Epidermal melanocyte (primary cell): Measurements from ENCODE around the gene CGA.
"Not testable (repeated sequence)": the region's sequence is repeated elsewhere in the genome, so short reads cannot be mapped to it uniquely, and the experiment has no call there.

ENCODE experiments used
- DNase-seq: peaks from one replicate; pipeline ENCODE4 v3.0.0; 2011; ENCODE audit warnings: low spot score; ENCODE audit not compliant: insufficient read length

Gene CGA

GRCh38 chr6:87095087-87095509 is at the start of gene CGA:
Gene CGA (minus strand): TSS chr6:87095106. CDS start chr6:87088200, 6,906 bp downstream.
- no peak for DNase-seq

- DNase-seq = not testable (repeated sequence)
These were observed 45.0 kb upstream of the CGA start for GRCh38 chr6:87139927-87140326.

- peak; percentile 29 for DNase-seq
These were observed 44.3 kb upstream of the CGA start for GRCh38 chr6:87139236-87139635.

GRCh38 chr6:87136963-87137362 is 42.1 kb upstream of the CGA start:
- DNase-seq = no peak

GRCh38 chr6:87127737-87128136 is 32.8 kb upstream of the CGA start:
- DNase-seq = no peak

- DNase-seq = no peak
These were observed 31.6 kb upstream of the CGA start for GRCh38 chr6:87126501-87126900.

- DNase-seq = no peak
These were observed 29.2 kb upstream of the CGA start for GRCh38 chr6:87124074-87124473.

- no peak for DNase-seq
These were observed 27.6 kb upstream of the CGA start for GRCh38 chr6:87122477-87122876.

GRCh38 chr6:87118054-87118453 is 23.1 kb upstream of the CGA start:
- no peak for DNase-seq

GRCh38 chr6:87116922-87117321 is 22.0 kb upstream of the CGA start:
- DNase-seq = no peak

GRCh38 chr6:87115402-87116135 is 20.7 kb upstream of the CGA start:
- no peak for DNase-seq

- DNase-seq = no peak
These were observed 15.7 kb upstream of the CGA start for GRCh38 chr6:87110636-87111035.

GRCh38 chr6:87105823-87106222 is 10.9 kb upstream of the CGA start:
- DNase-seq = no peak

GRCh38 chr6:87104667-87105066 is 9.8 kb upstream of the CGA start:
- no peak for DNase-seq

- no peak for DNase-seq
These were observed 9.2 kb upstream of the CGA start for GRCh38 chr6:87103977-87104601.

- no peak for DNase-seq
These were observed 7.3 kb upstream of the CGA start for GRCh38 chr6:87102151-87102621.

- no peak for DNase-seq
These were observed 6.2 kb upstream of the CGA start for GRCh38 chr6:87101067-87101466.

GRCh38 chr6:87100216-87100615 is 5.3 kb upstream of the CGA start:
- no peak for DNase-seq

GRCh38 chr6:87099472-87099871 is 4.6 kb upstream of the CGA start:
- no peak for DNase-seq

- DNase-seq = no peak
These were observed 330 bp downstream of the CGA start for GRCh38 chr6:87094576-87094975.

- no peak for DNase-seq
These were observed 1.3 kb downstream of the CGA start for GRCh38 chr6:87093651-87094050.

- DNase-seq = no peak
These were observed 1.7 kb downstream of the CGA start for GRCh38 chr6:87093199-87093598.

- no peak for DNase-seq
These were observed 2.5 kb downstream of the CGA start for GRCh38 chr6:87092435-87092834.
